Activated T-cell treated with anti-CD3 and anti-CD28 coated beads for 24 hours (primary cell): ENCODE results near the gene ABHD14A.
"Not testable (repeated sequence)": the region's sequence is repeated elsewhere in the genome, so short reads cannot be mapped to it uniquely, and the experiment has no call there.

Experiments
- DNase-seq: peaks from one replicate; pipeline ENCODE4 v3.0.0-alpha.2; 2020; ENCODE audit warnings: low read depth

The ABHD14A gene

DNA sequence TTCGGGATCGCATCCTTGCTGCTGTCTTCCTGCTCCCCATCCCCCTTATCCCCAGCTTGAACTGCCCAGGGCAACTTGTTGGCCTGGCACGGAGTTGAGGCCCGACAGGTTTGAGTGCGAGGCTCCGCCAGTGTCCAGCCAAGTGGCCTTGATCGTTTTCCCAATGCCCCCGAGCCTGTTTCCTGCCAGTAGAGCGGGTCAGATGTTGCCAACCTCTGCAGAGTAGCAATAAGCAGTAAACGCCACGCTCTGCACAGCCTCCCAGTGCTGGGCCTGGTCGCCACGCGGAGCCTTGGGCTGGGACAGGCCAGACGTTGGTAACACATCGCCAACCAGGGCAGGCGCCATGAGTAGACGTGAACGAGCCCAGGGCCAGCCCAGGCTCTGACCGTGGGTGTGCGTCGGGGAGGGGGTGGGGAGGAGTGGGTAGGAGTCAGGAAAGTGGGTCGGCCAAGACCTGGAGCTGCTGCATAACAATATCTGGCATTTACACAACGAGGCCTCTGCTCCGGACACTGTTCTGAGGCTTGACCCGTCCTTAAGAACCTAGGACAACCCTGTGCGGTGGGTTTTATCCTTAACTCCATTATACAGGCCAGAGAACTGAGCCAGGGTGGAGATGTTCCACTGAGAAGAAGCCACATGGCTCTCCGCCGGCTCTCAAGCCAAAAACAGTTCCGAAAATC is 444 bp upstream of the ABHD14A start:
- no peak for DNase-seq

DNA sequence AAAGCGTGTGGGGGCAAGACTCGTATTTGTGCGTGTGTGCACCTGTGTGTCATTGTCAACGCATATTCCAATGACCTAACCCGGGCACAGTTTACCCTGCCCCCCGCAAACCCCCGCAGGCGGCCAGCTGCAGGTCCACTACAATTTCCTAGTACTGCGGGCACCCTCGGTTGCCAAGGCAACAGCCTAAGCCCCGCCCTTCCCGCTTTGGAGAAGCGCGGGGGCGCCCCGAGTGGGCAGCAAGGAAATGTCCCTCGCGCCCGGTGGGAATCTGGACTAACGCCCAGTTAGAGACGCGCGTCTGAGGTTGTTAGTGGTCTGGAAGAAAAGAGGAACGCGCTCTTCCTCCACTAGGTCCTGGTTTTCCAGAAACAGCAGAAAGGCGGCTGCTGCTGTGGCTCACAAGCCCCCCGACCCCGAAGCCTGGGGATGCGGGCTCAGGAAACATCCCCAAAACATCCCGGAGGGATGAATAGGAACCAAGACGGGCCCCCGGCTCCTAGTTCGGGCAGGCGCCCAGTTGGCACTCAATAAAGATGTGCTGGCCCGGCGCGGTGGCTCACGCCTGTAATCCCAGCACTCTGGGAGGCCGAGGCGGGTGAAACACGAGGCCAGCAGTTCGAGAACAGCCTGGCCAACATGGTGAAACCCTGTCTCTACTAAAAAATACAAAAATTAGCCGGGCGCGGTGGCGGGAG is 1.1 kb downstream of the ABHD14A start:
- no peak for DNase-seq

DNA sequence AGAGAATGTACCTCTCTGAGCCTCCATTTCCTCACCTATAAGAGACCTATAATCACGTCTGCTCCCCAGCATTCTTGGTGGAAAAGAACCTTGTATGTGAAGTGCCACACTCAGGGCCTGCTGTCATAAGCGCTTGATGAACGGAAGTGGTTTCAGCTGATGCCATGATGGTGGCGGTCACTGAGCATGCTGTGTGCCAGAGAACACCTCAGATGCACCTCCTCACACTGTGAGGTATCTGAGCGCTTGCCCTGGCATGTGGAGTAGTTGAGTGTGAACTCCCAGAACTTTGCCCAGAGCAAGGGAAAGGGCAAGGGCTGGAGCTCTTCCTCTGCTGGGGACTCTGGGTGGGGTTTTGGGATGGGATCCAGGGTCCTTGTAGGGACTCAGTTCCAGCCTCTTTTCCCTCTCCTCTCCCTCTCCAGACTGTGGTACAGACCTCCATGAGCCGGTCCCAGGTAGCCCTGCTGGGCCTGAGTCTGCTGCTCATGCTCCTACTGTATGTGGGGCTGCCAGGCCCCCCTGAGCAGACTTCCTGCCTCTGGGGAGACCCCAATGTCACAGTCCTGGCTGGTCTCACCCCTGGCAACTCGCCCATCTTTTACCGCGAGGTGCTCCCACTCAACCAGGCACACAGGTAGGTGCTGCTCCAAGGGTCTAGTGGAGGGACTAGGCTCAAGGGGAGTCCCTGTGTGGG is 2.7 kb downstream of the ABHD14A start:
- DNase-seq = no peak

DNA sequence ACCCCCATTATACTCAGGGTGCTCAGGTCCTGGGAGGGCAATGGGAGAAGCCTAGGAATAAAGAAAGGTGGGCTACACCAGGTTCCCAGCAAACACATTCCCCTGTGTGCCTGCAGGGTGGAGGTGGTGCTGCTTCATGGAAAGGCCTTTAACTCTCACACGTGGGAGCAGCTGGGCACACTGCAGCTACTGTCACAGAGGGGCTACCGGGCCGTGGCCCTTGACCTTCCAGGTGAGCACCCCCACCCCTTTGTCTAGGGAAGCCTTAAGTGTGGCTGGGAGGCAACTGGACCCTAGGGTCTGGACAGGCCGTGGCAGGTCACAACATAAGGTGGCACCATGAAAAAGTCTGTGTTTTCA is 3.3 kb downstream of the ABHD14A start:
- DNase-seq = no peak

DNA sequence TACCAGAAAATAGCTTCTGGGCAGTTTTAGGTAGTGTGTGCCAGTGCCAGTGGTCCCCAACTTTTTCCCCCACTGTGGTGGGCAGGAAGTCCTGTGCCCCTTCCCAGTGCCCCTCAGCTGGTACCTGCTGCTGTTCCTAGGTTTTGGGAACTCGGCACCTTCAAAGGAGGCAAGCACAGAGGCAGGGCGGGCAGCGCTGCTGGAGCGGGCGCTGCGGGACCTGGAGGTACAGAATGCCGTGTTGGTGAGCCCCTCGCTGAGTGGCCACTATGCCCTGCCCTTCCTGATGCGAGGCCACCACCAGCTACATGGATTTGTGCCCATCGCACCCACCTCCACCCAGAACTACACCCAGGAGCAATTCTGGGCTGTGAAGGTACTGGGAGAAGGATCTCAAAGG is 5.4 kb downstream of the ABHD14A start:
- no peak for DNase-seq

DNA sequence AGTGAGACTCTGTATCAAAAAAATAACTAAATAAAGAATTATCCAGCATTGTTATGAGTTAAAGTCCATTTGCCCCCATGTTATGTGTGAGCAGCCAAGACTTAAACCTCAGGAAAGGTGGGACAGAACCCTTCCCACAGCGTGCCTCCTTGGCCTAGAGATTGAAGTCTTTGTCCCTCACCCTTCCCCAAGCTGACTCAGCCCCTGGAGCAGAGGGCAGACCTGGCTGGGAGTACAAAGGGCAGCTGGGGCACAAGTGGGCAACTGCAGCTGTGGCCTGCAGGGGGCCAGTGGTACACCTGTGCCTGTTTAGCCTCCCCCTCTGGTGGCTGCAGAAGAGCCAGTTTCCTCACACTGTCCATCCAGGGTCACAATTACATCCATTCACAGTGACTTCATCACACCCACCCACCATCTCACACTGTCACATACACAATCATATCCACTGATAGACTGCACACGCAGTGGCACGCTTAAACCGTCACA is 7.5 kb downstream of the ABHD14A start:
- DNase-seq = no peak

DNA sequence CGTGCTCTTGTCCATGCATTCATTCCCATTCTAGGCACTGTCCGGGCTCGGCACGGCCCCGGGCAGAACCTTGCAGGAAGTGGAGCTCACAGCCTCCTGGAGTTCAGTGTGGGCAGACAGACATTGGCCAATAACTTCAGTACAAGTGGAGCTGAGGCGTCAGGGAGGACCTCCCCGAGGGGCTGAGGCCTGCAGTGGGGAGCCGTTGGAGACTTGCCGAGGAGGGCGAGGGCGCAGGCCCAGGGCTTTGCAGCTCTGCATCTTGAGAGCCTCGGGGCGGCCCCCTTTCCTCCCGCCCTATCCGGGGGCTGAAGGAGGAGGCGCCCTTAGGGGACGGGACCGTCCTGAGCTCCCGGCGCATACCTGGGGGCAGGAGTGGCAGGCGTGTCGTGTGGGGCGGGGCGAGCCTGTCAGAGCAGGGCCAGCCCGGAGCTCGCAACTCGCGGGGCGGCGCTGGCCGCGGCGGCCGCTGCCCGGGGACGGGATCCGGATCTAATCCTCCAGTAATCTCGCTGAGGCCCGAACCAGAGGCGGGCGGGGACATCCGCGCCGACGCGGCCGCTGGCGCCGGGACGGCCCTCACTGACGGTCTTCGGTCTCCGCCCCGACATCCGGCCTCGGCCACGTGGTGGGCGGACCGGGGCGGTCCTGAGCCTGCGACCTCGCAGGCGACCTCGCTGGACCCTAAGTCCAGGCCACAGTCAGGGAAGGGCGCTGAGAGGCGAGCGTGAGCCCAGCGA is 8.1 kb downstream of the ABHD14A start, which contains the start of gene ACY1:
ACY1 (plus strand) TSS at position 698 of the 740 bp plus-strand sequence. CDS start 530 bp downstream, outside the sequence.
- peak; percentile 73 for DNase-seq

DNA sequence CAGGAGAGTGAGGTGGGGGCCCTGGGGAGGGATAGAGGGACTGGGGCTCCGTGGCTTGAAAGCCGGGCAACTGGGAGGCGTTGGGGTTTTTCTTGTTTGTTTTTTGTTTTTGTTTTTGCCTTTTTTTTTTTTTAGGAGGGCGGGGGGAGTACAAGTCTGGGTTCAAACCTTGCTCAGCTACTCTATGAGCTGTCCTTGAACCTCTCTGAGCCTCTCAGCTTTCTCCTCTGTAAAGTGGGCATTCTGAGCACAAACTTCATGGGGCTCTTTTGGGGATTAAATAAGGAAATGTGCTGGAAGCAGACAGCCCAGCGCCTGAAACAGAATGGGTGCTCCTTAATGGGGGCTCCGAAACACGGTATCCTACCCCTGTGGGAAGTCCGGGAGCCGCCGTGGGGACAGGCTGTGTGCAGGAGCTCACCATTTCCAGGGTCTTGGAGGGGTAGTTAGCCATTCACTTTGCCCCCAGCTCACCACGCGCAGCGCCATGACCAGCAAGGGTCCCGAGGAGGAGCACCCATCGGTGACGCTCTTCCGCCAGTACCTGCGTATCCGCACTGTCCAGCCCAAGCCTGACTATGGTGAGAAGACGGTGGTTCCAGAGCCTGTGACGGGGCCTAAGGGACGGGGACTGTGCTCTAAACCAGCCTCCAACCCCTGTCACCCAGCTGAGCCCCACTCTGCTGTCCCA is 8.9 kb downstream of the ABHD14A start:
- no peak for DNase-seq

DNA sequence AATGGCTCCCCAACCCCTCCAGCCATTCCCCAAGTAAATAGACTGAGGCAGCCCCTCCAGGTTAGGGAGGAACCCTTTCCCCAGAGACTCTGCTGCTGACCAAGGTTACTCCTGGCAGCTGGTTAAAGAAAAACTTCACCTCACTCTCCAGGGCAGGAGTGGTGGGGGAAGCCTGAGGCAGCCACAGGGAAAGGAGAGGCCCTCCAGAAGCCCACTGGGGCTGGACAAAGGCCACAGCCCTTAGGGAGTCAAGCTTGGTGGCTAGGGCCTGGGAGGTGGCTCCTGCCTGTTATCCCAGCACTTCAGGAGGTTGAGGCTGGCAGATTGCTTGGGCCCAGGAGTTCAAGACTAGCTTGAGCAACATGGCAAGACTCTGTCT is 9.4 kb downstream of the ABHD14A start:
- no peak for DNase-seq

DNA sequence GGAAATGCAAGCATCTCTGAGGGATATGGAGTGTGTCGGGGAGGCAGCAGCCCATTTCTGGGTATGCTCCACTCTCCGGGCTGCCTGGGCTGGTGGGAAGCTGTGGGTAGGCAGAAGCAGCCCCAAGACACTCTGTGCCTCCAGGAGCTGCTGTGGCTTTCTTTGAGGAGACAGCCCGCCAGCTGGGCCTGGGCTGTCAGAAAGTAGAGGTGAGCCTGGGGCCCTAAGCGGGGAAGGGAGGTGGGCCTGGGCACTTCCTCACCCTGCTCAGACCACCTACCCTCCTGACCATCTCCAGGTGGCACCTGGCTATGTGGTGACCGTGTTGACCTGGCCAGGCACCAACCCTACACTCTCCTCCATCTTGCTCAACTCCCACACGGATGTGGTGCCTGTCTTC is 10.2 kb downstream of the ABHD14A start:
- DNase-seq = no peak

DNA sequence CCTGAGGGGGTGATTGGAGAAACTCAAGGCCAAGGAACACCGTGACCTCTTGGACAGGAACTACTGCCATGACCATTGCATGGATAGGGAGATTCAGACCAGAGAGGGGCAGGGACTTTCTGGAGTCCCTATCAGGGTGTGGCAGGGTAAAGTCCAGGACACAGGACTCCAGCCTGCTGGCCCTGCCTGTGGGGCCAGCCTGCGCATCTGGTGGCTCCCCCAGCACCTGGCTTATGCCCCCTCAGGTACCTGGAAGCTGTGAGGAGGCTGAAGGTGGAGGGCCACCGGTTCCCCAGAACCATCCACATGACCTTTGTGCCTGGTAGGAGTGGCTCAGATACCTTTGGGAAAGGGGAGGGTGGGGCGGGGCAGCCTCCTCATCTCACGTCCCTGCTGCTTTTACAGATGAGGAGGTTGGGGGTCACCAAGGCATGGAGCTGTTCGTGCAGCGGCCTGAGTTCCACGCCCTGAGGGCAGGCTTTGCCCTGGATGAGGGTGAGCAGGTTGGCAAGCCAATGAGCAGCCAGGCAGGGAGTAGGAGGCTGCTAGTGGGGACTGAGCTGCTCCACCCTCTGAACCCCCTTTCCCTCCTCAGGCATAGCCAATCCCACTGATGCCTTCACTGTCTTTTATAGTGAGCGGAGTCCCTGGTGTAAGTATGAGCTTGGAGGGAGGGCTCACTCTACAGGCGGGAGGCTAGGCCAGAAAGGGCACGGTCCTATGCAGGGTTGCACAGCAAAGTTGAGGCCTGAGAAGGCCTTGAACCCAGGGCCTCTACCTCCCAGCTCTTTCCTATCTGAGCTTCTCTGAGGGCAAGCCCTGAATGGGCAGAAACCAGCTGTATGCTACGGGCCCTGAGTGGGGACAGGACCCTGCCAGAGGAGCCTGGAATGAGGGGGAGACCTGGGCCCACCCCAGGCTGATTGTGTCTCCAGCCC is 11.4 kb downstream of the ABHD14A start:
- no peak for DNase-seq

DNA sequence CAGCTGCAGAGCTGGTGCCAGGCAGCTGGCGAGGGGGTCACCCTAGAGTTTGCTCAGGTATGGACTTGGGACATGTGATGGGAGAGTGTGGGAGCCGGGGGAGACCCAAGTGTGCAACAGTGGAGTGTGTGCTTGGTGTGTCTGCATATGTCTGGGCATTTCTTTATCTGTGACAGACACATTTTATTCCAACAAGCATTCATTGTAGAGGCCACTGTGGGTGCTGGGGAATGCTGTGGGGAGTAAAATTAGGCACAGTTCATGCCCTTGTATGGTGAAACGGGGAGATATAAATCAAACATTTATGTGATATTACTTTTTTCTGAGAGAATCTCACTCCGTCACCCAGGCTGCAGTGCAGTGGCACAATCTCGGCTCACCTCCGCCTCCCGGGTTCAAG is 12.7 kb downstream of the ABHD14A start:
- no peak for DNase-seq

DNA sequence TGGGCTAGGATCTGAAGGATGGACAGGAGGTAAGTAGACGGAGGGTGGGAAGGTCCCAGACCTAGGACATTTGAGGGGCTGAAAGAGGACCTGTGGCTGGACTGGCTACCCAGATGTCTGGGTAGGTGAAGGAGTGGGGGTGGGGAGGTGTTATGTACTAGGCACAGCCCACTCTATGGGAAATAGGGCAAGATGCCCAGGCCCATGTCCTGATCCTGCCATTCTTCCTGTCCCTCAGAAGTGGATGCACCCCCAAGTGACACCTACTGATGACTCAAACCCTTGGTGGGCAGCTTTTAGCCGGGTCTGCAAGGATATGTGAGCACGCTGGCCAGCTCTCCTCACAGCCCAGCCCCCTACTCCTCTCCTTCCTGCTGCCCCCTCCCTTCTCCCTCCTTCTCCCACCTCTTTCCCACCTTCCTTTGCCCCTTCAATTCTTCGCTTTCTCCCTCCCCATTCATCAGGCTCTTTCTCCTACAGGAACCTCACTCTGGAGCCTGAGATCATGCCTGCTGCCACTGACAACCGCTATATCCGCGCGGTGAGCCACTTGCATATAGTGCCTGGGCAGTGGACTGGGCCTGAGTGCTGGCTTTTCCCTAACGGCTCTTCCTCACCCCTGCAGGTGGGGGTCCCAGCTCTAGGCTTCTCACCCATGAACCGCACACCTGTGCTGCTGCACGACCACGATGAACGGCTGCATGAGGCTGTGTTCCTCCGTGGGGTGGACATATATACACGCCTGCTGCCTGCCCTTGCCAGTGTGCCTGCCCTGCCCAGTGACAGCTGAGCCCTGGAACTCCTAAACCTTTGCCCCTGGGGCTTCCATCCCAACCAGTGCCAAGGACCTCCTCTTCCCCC is 13.7 kb downstream of the ABHD14A start:
- no peak for DNase-seq

DNA sequence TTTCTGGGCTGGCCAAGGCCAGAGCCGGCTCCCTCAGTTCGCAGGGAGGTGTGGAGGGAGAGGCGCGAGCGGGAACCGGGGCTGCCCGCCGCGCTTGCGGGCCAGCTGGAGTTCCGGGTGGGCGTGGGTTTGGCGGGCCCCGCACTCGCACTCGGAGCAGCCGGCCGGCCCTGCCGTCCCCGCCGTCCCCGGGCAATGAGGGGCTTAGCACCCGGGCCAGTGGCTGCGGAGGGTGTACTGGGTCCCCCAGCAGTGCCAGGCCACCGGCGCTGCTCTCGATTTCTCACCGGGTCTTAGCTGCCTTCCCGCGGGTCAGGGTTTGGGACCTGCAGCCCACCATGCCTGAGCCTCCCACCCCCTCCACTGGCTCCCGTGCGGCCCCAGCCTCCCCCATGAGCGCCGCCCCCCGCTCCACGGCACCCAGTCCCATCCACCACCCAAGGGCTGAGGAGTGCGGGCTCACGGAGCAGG is 15.7 kb downstream of the ABHD14A start:
- not testable (repeated sequence) for DNase-seq

DNA sequence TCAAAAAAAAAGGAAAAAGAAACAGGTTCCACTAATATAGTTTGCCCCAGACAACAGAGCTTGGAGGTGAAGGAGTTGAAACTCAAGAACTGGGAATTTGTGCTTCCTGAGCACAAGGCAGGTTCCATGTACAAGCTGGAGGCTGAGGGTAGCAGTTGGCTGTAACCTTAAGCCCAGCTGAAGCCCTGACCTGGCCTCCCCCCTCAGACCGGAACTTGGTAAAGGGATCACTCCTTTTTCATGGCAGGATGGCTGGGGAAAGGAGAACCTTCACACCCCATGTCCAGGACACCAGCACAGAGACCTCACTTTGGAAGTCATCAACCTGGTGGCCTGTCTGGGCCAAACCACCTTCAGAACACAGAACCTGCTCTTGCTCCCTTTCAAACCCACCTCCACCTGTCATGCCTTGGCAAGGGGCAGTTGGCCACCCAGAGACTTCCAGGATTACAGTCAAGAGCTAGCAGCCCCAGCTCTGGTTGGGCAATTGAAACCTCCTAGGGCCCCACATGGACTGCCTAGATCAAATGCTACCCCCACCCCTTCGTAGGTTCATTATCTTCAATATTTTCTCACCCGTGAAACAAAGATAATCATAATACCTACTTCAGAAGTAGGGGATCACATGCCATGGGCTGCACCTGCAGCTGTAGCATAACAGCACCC is 17.3 kb downstream of the ABHD14A start:
- no peak for DNase-seq

DNA sequence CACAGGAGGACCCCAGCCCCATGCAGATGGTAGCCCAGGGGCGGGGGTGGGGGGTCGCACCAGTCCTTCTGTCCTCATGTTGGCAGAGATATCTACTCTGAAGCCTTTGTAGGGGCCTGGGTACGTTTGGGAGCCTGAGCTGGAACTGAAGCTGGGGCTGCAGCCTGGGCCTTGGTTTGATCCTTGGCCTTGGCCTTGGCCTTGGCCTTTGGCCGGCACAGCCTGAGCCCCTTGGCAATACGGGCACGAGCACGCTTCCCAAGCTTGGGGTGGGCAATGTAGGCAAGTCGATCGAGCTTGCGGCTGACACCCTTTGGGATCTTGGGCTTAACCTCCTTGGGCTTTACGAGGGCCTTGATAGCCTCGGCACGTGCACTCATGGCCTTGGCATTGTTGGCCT is 18.8 kb downstream of the ABHD14A start:
- not testable (repeated sequence) for DNase-seq

DNA sequence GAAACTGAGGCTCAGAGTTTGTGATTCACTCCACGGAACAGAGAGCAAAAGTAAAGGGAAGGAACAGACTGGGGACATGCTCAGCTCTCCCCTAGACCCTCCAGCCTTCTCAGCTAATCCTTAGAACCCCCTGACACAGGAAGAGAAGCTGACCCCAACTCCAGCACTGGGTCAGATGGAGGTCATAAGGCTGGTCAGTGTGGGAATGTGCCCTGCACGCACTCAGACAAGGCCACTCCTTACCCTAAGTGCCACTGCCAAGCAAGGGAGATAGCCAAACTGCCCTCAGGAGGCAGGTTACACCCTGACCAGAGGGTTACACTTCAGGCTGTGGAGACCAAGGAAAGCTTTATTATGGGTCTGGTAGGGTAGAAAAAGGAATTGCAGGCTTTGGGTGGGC is 19.7 kb downstream of the ABHD14A start:
- no peak for DNase-seq

DNA sequence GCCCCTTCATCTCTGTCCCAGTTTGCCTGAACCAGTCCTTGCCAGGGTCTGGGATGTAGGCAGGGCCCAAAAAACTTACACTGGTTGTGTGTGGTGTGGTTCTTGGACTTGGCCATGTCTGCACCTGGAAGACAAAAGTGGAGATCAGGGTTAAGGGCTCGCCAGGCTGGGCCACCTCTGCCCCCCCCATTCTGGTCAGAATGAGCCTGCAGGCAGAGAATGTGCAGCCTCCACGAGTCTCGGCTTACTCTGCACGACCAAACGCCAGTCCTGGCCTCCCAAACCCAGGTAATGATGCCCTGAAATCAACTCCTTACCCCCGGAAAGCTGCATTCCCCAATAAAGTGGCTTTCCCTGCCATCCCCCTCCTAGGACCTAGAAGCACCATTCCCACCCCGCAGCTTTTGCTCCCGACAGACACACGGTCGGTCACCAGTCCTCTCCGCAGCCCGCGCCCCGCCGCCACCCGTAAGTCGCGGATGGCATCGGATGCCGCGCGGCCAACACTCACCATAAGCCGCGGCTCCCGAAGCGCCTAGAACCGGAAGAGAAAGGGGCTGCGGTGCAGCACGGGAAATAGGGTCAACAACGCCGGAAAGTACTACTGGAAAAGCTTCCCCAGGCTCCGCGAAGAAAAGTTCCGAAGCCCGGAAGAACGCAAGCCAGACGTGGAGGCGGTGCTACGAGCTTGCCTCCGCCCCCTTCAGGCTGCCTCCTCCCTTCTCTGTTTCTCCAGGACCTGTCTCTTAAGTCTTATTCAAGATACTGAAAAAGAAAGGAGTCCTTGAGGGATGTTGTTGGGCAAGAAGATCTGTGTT is 20.7 kb downstream of the ABHD14A start, which contains the start of gene RPL29:
RPL29 (minus strand) TSS at position 550 of the 818 bp plus-strand sequence; CDS start at position 116, 434 bp downstream.
- peak; percentile 91 for DNase-seq
